Measurements from ENCODE around the gene CERS6. TPM values are rescaled to one million over a fixed set of nuclear protein-coding genes. Genes with fewer than 3 reads are reported as not detected.

The CERS6 gene
- total RNA-seq, 2 experiments from 2014 or later, result 8.9 to 9.2 TPM

- peaks cover 2% of the 10 kb centered on the region for H3K36me3 Mint-ChIP-seq
- H3K27me3 Mint-ChIP-seq, result no peaks in the 10 kb centered on the region
- DNase-seq, result no peak
- intact Hi-C loops (cut with micrococcal nuclease), result no loop called here
- H3K9me3 Mint-ChIP-seq, result no peaks in the 10 kb centered on the region
- H3K4me1 Mint-ChIP-seq (ENCODE audit: low read depth), result peaks cover 37% of the 10 kb centered on the region
- H3K27ac Mint-ChIP-seq, result no peak overlapping the region
- no peak overlapping the region for H3K4me3 Mint-ChIP-seq
- ChIA-PET CTCF (no interaction called here), POLR2A (no interaction called here)
These were observed 62.5 kb downstream of the CERS6 start for GRCh38 chr2:168518555-168519066.

- ChIA-PET CTCF (no interaction called here), POLR2A (no interaction called here)
- intact Hi-C loops (cut with micrococcal nuclease), result no loop called here
- no peaks in the 10 kb centered on the region for H3K27me3 Mint-ChIP-seq
- peaks cover 43% of the 10 kb centered on the region for H3K4me1 Mint-ChIP-seq (ENCODE audit: low read depth)
- no peak for DNase-seq
- H3K4me3 Mint-ChIP-seq, result no peak overlapping the region
- no peak overlapping the region for H3K27ac Mint-ChIP-seq
- H3K9me3 Mint-ChIP-seq, result no peaks in the 10 kb centered on the region
- peaks cover under 1% of the 10 kb centered on the region for H3K36me3 Mint-ChIP-seq
These were observed 63.6 kb downstream of the CERS6 start for GRCh38 chr2:168519534-168520308.

- CTCF ChIA-PET, result no interaction called here
- no peaks in the 10 kb centered on the region for H3K9me3 Mint-ChIP-seq
These were observed 65.1 kb downstream of the CERS6 start for GRCh38 chr2:168521053-168521741.

GRCh38 chr2:168522446-168522845 lies 66.4 kb downstream of the CERS6 start:
- H3K36me3 Mint-ChIP-seq, result no peaks in the 10 kb centered on the region
- no peak overlapping the region for H3K4me3 Mint-ChIP-seq
- POLR2A ChIA-PET, result no interaction called here
- H3K27me3 Mint-ChIP-seq, result no peaks in the 10 kb centered on the region
- peaks cover 41% of the 10 kb centered on the region for H3K4me1 Mint-ChIP-seq (ENCODE audit: low read depth)
- CTCF ChIA-PET, result no interaction called here
- intact Hi-C loops (cut with micrococcal nuclease), result no loop called here
- H3K9me3 Mint-ChIP-seq, result peaks cover 4% of the 10 kb centered on the region
- no peak for DNase-seq
- no peak overlapping the region for H3K27ac Mint-ChIP-seq

More at GRCh38 chr2:168521053-168521741, 65.1 kb downstream of the CERS6 start:
- POLR2A ChIA-PET, result no interaction called here
- peaks cover 41% of the 10 kb centered on the region for H3K4me1 Mint-ChIP-seq (ENCODE audit: low read depth)
- H3K4me3 Mint-ChIP-seq, result no peak overlapping the region
- H3K36me3 Mint-ChIP-seq, result no peaks in the 10 kb centered on the region
- DNase-seq, result no peak
- no peak overlapping the region for H3K27ac Mint-ChIP-seq
- no peaks in the 10 kb centered on the region for H3K27me3 Mint-ChIP-seq
- intact Hi-C loops (cut with micrococcal nuclease), result no loop called here

- Mint-ChIP-seq H3K36me3 (no peaks in the 10 kb centered on the region), H3K27me3 (no peaks in the 10 kb centered on the region), H3K4me1 (ENCODE audit: low read depth) (peaks cover 38% of the 10 kb centered on the region), H3K4me3 (no peak overlapping the region), H3K27ac (no peak overlapping the region), H3K9me3 (peaks cover 4% of the 10 kb centered on the region)
- intact Hi-C loops (cut with micrococcal nuclease), result no loop called here
- ChIA-PET POLR2A (no interaction called here), CTCF (no interaction called here)
- no peak for DNase-seq
These were observed 67.9 kb downstream of the CERS6 start for GRCh38 chr2:168524005-168524404.

GRCh38 chr2:168525020-168525419 lies 68.9 kb downstream of the CERS6 start:
- ChIA-PET CTCF (no interaction called here), POLR2A (no interaction called here)
- Mint-ChIP-seq H3K4me3 (no peak overlapping the region), H3K27ac (no peak overlapping the region), H3K9me3 (peaks cover 4% of the 10 kb centered on the region), H3K36me3 (no peaks in the 10 kb centered on the region), H3K4me1 (ENCODE audit: low read depth) (peaks cover 45% of the 10 kb centered on the region), H3K27me3 (no peaks in the 10 kb centered on the region)
- intact Hi-C loops (cut with micrococcal nuclease), result no loop called here
- DNase-seq, result no peak

- intact Hi-C loops (cut with micrococcal nuclease), result no loop called here
- Mint-ChIP-seq H3K27me3 (no peaks in the 10 kb centered on the region), H3K27ac (no peak overlapping the region), H3K4me1 (ENCODE audit: low read depth) (peaks cover 44% of the 10 kb centered on the region), H3K9me3 (peaks cover 4% of the 10 kb centered on the region), H3K36me3 (no peaks in the 10 kb centered on the region), H3K4me3 (no peak overlapping the region)
- DNase-seq, result no peak
- POLR2A ChIA-PET, result no interaction called here
- CTCF ChIA-PET, result no interaction called here
These were observed 69.8 kb downstream of the CERS6 start for GRCh38 chr2:168525716-168526446.

GRCh38 chr2:168526641-168527040 lies 70.6 kb downstream of the CERS6 start:
- POLR2A ChIA-PET, result no interaction called here
- no peak for DNase-seq
- no peaks in the 10 kb centered on the region for H3K27me3 Mint-ChIP-seq
- no peak overlapping the region for H3K4me3 Mint-ChIP-seq
- H3K27ac Mint-ChIP-seq, result no peak overlapping the region
- intact Hi-C loops (cut with micrococcal nuclease), result no loop called here
- peaks cover 4% of the 10 kb centered on the region for H3K9me3 Mint-ChIP-seq
- CTCF ChIA-PET, result no interaction called here
- peaks cover 42% of the 10 kb centered on the region for H3K4me1 Mint-ChIP-seq (ENCODE audit: low read depth)
- H3K36me3 Mint-ChIP-seq, result no peaks in the 10 kb centered on the region

- H3K4me3 Mint-ChIP-seq, result no peak overlapping the region
- no peak for DNase-seq
- CTCF ChIA-PET, result no interaction called here
- intact Hi-C loops (cut with micrococcal nuclease), result no loop called here
- peaks cover 36% of the 10 kb centered on the region for H3K4me1 Mint-ChIP-seq (ENCODE audit: low read depth)
- peaks cover 4% of the 10 kb centered on the region for H3K9me3 Mint-ChIP-seq
- POLR2A ChIA-PET, result no interaction called here
- H3K27me3 Mint-ChIP-seq, result no peaks in the 10 kb centered on the region
- H3K36me3 Mint-ChIP-seq, result no peaks in the 10 kb centered on the region
- no peak overlapping the region for H3K27ac Mint-ChIP-seq
These were observed 71.9 kb downstream of the CERS6 start for GRCh38 chr2:168528016-168528415.

- Mint-ChIP-seq H3K4me1 (ENCODE audit: low read depth) (peaks cover 35% of the 10 kb centered on the region), H3K9me3 (peaks cover 4% of the 10 kb centered on the region), H3K36me3 (no peaks in the 10 kb centered on the region), H3K27me3 (no peaks in the 10 kb centered on the region), H3K27ac (no peak overlapping the region), H3K4me3 (no peak overlapping the region)
- DNase-seq, result no peak
- ChIA-PET CTCF (no interaction called here), POLR2A (no interaction called here)
- intact Hi-C loops (cut with micrococcal nuclease), result no loop called here
These were observed 72.4 kb downstream of the CERS6 start for GRCh38 chr2:168528469-168528868.

GRCh38 chr2:168529054-168529833 lies 73.2 kb downstream of the CERS6 start:
- intact Hi-C loops (cut with micrococcal nuclease), result no loop called here
- Mint-ChIP-seq H3K4me3 (no peak overlapping the region), H3K9me3 (peaks cover 4% of the 10 kb centered on the region), H3K27ac (no peak overlapping the region), H3K36me3 (no peaks in the 10 kb centered on the region), H3K4me1 (ENCODE audit: low read depth) (peaks cover 35% of the 10 kb centered on the region), H3K27me3 (no peaks in the 10 kb centered on the region)
- CTCF ChIA-PET, result no interaction called here
- no peak for DNase-seq
- POLR2A ChIA-PET, result no interaction called here
